Endothelial cell of umbilical vein (primary cell): ENCODE measurements around the gene PTGS1.

Experiments used
- EZH2 ChIP-seq: IDR thresholded peaks from 2 replicates; pipeline ENCODE4 v1.6.1; 2012; ENCODE audit warnings: borderline replicate concordance, low read depth, mild to moderate bottlenecking, moderate library complexity, low read length, inconsistent platforms; ENCODE audit not compliant: severe bottlenecking
- POLR2A ChIP-seq: IDR thresholded peaks from 2 replicates; pipeline ENCODE4 v1.6.1; 2012; ENCODE audit warnings: low read depth, mild to moderate bottlenecking, control low read depth, low read length
- TF ChIP-seq, protein P1 (sequence below), 2 donors: IDR thresholded peaks; 1 replicate in 1 of 2; 2 replicates in 1 of 2; pipeline ENCODE4 v1.5.1; 2011; ENCODE audit warnings: low read length in 2 of 2, mild to moderate bottlenecking in 2 of 2, moderate library complexity in 2 of 2, control low read depth in 1 of 2, inconsistent platforms in 1 of 2, low read depth in 1 of 2; ENCODE audit not compliant: insufficient read depth in 1 of 2; ENCODE audit errors: extremely low read depth in 1 of 2

DNA sequence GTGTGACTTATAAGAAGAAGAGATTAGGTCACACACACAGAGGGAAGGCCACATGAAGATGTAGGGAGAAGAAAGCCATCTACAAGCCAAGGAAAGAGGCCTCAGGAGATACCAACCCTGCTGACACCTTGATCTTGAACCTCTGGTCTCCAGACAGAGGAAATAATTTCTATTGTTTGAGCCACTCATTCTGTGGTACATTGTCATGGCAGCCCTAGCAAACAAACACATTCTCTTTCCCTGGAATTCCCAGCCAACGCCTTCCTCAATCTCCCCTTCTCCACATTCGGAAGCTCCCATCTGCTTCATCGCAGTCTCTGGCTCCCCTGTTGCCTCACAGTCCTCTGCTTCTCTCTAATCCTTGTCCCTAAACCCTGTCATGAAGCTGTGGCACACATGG is 16.7 kb downstream of the PTGS1 start:
- TF ChIP-seq, protein P1, sequence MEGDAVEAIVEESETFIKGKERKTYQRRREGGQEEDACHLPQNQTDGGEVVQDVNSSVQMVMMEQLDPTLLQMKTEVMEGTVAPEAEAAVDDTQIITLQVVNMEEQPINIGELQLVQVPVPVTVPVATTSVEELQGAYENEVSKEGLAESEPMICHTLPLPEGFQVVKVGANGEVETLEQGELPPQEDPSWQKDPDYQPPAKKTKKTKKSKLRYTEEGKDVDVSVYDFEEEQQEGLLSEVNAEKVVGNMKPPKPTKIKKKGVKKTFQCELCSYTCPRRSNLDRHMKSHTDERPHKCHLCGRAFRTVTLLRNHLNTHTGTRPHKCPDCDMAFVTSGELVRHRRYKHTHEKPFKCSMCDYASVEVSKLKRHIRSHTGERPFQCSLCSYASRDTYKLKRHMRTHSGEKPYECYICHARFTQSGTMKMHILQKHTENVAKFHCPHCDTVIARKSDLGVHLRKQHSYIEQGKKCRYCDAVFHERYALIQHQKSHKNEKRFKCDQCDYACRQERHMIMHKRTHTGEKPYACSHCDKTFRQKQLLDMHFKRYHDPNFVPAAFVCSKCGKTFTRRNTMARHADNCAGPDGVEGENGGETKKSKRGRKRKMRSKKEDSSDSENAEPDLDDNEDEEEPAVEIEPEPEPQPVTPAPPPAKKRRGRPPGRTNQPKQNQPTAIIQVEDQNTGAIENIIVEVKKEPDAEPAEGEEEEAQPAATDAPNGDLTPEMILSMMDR (IDR thresholded peaks at IDR 0.05; ENCODE audit: extremely low read depth in 1 of 2, insufficient read depth in 1 of 2, low read depth in 1 of 2, low read length in 2 of 2): no peak
- no peak for TF ChIP-seq EZH2
- no peak for TF ChIP-seq POLR2A
